Right lung (tissue), 5 donors: ENCODE measurements around the gene UBA7. TPM values are rescaled to one million over a fixed set of nuclear protein-coding genes. Genes with fewer than 3 reads are reported as not detected.

Experiments used
- polyA plus RNA-seq, 5 donors: library from polyadenylated mRNA; unstranded; fragments of 120-200 nt; gene quantifications; one replicate each; pipeline versions ENCODE4 v1.2.1 to v1.2.3, GENCODE V29; 2013; ENCODE audit warnings: inconsistent platforms in 1 of 5, low replicate concordance in 1 of 5; ENCODE audit not compliant: insufficient read length in 5 of 5, insufficient read depth in 1 of 5

The UBA7 gene
- polyA plus RNA-seq, 5 donors = 62.5 to 90.7 (median 78.2) TPM

Other genes starting within 250 kb of the UBA7 start
- gene APEH, start 139.6 kb downstream of the UBA7 start, polyA plus RNA-seq = 100 to 1,000 TPM in 1 of 5 donors, 10 to 100 TPM in 4; 87.1 to 116 (median 90.4) TPM
- 10 to 100 TPM; 21.3 to 54.2 (median 40.5) TPM for gene MST1, start 124.5 kb downstream of the UBA7 start, polyA plus RNA-seq
- 10 to 100 TPM; 25.9 to 33.5 (median 27.4) TPM for gene RNF123, start 124.4 kb downstream of the UBA7 start, polyA plus RNA-seq
- 1 to 10 TPM in 4 of 5 donors, under 1 TPM in 1; 0.66 to 2.6 (median 1.9) TPM for gene AMIGO3, start 94.3 kb downstream of the UBA7 start, polyA plus RNA-seq
- 10 to 100 TPM in 4 of 5 donors, 1 to 10 TPM in 1; 9.2 to 21.5 (median 12.3) TPM for gene GMPPB, start 90.0 kb downstream of the UBA7 start, polyA plus RNA-seq
- gene IP6K1, start 27.4 kb downstream of the UBA7 start, polyA plus RNA-seq = 10 to 100 TPM; 37.1 to 50.3 (median 44.5) TPM
- gene CDHR4, start 14.1 kb downstream of the UBA7 start, polyA plus RNA-seq = 1 to 10 TPM in 4 of 5 donors, under 1 TPM in 1; 0.73 to 5.8 (median 4.5) TPM
- gene INKA1, start 10.7 kb downstream of the UBA7 start, polyA plus RNA-seq = 10 to 100 TPM; 10.6 to 25.0 (median 15.6) TPM
- 10 to 100 TPM in 3 of 5 donors, 1 to 10 TPM in 2; 9.8 to 16.0 (median 12.6) TPM for gene TRAIP, start 42.6 kb upstream of the UBA7 start, polyA plus RNA-seq
- under 1 TPM in 2 of 5 donors, not detected in 3; 0.06 to 0.09 TPM for gene CAMKV, start 56.0 kb upstream of the UBA7 start, polyA plus RNA-seq
- gene MST1R, start 89.9 kb upstream of the UBA7 start, polyA plus RNA-seq = 1 to 10 TPM; 4.0 to 9.2 (median 7.0) TPM
- 10 to 100 TPM in 4 of 5 donors, 1 to 10 TPM in 1; 9.5 to 17.8 (median 12.0) TPM for gene MON1A, start 115.9 kb upstream of the UBA7 start, polyA plus RNA-seq
- gene RBM6, start 126.2 kb upstream of the UBA7 start, polyA plus RNA-seq = 100 to 1,000 TPM; 158 to 206 (median 176) TPM